RPMI8226 (cell line): Measurements from ENCODE around the gene PACSIN3.

Experiments used
- DNase-seq: peaks from one replicate; pipeline ENCODE4 v3.0.0-alpha.2; 2015

Gene PACSIN3

DNA sequence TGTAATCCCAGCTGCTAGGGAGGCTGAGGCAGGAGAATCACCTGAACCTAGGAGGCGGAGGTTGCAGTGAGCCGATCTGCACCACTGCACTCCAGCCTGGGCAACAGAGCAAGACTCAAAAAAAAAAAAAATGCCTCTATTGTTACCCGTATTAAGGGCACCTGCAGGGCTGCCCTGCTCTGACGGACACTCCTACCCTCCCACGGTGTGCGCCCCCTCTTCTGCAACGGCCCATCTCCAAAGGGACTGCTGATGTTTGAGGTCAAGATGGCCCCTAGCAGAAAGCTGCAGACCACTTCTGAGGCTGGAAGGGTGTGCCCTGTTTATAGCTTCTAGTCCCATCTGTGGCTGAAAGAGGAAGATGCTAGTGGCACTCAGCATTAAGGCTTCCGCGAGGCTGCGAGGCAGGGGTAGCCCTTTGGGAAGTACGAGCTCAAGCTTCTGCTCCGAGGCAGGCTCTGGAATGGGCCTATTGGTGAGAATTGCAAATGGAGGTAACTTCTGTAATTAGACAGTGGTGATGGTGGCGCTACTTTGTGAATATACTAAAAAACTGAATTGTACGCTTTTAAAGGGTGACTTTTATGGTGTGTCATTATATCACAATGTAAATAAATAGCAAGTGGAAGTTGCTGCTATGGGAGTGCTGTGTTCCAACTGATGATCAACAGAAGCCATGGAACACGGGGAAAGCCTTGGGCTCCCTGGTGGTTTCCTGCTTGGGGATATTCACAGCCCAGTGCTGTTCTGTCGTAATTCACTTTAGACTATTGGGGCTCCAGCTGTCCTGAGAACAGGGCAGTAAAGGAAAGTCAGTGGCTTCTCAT, 33.9 kb downstream of the PACSIN3 start:
- no peak for DNase-seq

DNA sequence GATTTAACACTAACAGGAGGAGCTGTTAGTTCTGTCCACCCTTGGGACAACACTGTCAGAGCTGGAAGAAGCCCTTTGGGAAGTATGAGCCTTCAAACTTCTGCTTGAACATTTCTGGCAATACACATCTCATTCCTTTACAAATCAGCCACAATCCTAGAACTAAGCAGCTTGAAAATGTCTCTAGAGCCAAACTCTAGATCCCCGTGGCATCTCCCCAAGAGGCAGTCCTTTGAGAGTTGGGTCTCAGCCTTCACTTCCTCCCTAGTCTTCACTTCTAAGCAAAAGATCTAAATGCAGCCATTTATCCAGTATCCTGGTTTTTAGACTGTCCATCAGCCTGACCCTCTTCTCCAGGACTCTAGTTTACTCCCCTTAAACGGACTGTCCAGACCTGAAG, 36.5 kb downstream of the PACSIN3 start:
- DNase-seq, result no peak

- DNase-seq, result no peak
Measured at GRCh38 chr11:47148903-47149531, 37.2 kb downstream of the PACSIN3 start.

DNA sequence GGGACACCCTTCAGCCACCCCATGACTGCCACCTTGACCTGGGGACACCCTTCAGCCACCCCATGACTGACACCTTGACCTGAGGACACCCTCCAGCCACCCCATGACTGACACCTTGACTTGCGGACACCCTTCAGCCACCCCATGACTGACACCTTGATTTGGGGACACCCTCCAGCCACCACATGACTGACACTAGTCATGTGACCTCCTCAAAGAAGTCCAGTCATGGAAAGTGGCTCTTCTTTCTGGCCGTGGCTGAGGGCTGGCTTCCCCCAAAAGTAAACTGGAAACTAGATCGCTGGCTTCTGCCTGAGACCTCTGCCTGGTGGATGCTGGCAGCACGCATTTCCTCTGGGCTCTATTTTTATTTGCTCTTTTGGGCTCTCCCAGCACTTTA, 38.0 kb downstream of the PACSIN3 start:
- no peak for DNase-seq

- DNase-seq, result no peak
Measured at GRCh38 chr11:47147681-47148080, 38.6 kb downstream of the PACSIN3 start.

DNA sequence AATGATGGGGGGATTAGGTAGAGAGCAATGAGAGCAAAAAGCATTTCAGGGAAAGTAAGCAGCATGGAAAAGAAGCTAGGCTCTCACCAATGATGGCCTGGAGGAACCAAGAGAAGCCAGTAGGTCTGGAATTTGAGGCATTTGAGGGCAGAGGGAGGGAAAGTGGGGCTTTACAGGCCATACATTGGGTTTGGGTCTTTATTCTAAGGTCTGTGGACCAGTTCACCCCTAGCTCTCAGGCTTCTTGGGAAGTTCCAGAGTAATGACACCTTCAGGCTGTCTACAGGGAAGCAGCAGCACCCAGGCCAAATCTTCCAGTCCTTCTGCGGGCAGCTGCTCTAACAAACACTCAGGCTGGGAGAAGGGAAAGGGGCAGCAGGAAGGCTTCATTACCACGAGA, 39.0 kb downstream of the PACSIN3 start:
- no peak for DNase-seq

DNA sequence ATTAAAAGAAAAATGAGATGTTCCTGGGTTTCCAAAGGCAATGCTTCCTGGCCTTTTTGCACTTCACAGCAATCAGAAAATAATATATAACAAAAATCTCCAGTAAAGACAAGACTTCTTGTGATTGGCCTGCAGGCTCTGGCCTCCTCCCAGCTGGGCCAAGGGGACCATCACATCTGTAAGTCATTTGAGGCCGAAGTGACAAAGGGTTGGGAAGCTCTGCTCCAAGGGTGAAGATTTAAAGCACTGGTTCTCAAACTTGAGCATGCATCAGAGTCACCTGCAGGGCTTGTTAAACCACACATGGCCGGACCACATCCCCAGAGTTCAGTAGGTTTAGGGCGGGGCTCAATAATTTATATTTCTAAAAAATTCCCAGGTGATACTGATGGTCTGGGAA, 41.7 kb downstream of the PACSIN3 start:
- no peak for DNase-seq

GRCh38 chr11:47143322-47143721, 42.9 kb downstream of the PACSIN3 start:
- no peak for DNase-seq

DNA sequence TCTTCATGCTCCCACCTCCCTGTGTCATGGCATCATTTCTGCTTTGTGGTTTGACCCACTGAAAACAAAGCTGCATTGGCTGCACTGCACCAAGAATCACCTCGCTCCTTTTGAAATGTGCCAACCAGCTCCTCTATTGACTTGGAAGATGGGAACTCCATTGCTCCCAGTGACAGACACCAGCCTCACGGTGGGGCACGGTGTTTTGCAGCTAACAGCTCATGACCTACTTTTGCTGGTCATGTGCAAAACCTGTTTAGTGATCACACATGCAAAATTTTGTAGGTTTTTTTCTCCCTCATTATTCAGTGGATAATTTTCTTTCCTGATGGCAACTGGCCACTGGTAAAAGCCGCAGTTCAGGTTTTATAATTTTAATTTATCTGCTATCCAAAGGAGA, 46.4 kb downstream of the PACSIN3 start:
- DNase-seq, result no peak

DNA sequence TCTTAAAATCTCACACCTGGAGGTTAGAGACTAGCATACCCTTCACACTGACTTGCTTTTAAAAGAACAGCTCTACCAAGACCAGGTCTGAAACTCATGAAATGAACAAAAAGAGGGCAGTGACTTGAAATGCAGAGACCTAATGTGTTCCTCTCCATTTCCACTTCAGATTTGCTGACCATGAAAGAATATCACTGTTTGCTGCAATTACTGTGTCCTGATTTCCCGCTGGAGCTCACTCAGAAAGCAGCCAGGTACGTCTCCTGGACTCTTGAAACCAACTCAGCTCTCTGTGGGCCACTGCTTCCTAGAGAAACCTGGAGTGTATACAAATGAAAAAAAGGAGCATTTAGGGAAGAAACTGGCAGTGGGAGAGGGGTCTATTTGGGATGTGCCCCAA, 48.8 kb downstream of the PACSIN3 start:
- DNase-seq, result no peak

DNA sequence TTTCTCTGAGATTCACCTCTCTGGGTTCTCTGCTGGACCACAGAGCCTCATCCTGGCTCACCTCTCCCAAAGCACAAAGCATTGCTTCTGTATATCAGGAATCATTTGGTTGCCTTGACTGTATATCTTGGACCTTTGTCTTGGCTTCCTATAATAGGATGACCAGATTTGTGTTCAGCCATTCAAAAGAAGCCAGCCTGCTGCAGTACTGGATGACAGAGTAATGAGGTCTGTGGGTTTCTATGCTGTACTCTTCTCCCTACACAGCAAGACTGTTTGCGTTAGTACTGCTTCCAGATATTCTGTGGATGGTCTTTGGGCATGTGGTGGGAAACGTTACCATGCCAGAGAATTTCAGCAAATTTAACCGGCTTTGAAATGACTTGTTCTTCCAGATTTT, 49.3 kb downstream of the PACSIN3 start:
- DNase-seq, result no peak

DNA sequence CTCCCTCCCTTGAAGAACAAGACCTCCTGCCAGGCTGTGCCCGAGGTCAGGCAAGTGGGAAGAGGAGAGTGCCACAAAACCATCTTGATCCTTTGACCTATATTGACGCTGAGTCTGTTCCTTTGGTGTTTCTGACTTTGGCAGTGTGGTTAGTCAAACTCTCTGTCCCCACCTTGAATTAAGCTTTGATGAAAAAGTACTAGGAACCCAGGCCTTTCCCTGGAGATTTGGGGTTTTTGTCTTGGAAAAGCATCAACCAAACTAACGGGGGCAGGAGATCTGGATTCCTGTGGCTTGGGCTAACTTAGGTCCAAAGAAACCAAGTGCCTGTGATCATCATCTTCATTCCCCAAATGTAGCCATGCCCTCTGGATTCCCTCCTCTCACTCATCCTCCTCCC, 49.9 kb downstream of the PACSIN3 start:
- no peak for DNase-seq

GRCh38 chr11:47132981-47133380, 53.3 kb downstream of the PACSIN3 start:
- no peak for DNase-seq

DNA sequence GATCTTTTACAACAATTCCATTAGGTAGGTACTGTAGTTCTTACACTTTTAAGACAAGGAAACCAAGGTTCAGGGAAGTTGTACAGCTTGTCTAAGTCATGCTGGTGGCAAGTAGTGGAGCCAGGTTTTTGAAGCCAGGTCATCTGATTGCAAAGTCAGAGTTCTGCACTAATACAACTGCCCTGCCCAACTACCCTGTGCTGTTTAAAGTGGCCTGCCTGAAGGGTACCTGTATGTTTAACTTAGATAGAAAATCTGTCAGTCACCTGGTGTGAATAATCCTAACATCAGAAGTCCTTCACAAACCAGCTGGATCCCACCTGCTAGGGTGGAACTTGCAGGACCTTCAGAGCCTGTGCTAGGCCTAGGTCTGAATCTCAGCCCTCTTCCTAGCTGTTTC, 53.7 kb downstream of the PACSIN3 start:
- DNase-seq, result no peak

DNA sequence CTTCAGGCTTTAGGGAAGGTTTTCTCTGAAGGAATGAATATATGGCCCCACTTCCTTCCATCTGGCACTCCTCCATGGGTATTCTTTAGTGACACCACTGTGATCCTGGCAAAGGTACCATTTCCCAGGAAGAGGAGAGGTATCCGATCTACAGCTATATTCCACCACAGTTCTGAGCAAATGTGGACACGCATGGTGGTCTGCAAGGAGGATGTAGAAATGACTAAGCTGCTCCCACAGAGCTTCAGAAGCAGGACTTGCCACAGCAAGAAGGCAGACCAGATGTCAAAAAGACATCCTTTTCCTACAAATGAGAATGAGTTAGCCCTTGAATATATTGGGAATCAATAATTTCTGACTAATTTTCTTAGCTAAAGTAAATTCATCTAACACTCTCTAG, 55.1 kb downstream of the PACSIN3 start:
- DNase-seq, result no peak

DNA sequence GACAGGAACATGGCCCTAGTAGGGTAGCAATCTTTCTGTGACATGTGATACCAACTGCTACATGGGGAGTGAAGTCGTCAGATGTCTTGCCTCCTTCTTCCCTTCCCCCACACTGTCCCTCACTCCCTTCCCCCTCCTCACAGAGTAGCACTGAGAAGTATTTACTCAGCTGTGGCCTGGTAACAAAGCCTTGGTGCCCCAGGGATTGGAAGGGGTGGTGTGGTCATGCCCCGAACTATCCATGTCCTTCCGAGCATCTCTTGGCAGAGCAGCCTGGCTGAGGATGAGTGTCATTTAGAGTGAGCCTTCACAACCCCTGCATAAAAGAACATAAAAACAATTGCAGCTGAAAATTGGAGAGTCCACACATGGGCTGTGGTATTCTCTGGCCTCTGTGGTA, 55.7 kb downstream of the PACSIN3 start:
- DNase-seq, result no peak
